Adrenal gland (tissue), 12 donors: ENCODE measurements around the gene ARID5B. TPM values are rescaled to one million over a fixed set of nuclear protein-coding genes. Genes with fewer than 3 reads are reported as not detected.

Experiments used
- DNase-seq, 7 donors: peaks; one replicate each; pipeline ENCODE4 v3.0.0-alpha.2; 2019 to 2020
- H3K27ac ChIP-seq, 5 donors: fragments of 200-600 bp; sonication (generic) in 4 of 5; 1 replicate in 3 of 5; 2 replicates in 2 of 5; pipeline versions ENCODE4 v1.5.1 to v1.8.0; 2016 to 2020; ENCODE audit warnings: mild to moderate bottlenecking in 1 of 5
- H3K27me3 ChIP-seq: fragments of 200-600 bp; 2 replicates; pipeline ENCODE4 v1.8.0; 2021
- H3K36me3 ChIP-seq, 2 donors: fragments of 200-600 bp; replicated peaks in 1 of 2; 1 replicate in 1 of 2; 2 replicates in 1 of 2; pipeline versions ENCODE4 v1.5.1 to v1.8.0; 2018 to 2022
- H3K4me1 ChIP-seq, 2 donors: fragments of 200-600 bp; replicated peaks in 1 of 2; 1 replicate in 1 of 2; 2 replicates in 1 of 2; pipeline versions ENCODE4 v1.5.1 to v1.8.0; 2018 to 2021
- H3K4me3 ChIP-seq, 4 donors: fragments of 200-600 bp; sonication (generic) in 3 of 4; one replicate each; pipeline ENCODE4 v1.5.1; 2016 to 2018
- H3K9me3 ChIP-seq, 3 donors: fragments of 200-600 bp; sonication (generic) in 1 of 3; replicated peaks in 1 of 3; 1 replicate in 2 of 3; 2 replicates in 1 of 3; pipeline versions ENCODE4 v1.5.1 to v1.8.0; 2016 to 2021
- CTCF ChIP-seq, 6 experiments: fragments of 450-650 bp in 4 of 6; fragments of 200-600 bp in 2 of 6; sonication (generic) in 1 of 6; IDR thresholded peaks; 1 replicate in 5 of 6; 2 replicates in 1 of 6; pipeline versions ENCODE4 v1.5.1 to v1.8.0; 2016 to 2021; ENCODE audit warnings: antibody characterized with exemption in 6 of 6, mild to moderate bottlenecking in 2 of 6, moderate library complexity in 1 of 6
- POLR2A ChIP-seq, 2 donors: fragments of 450-650 bp; IDR thresholded peaks; one replicate each; pipeline ENCODE4 v1.6.1; 2017; ENCODE audit warnings: antibody characterized with exemption in 2 of 2, mild to moderate bottlenecking in 2 of 2, moderate library complexity in 1 of 2
- WGBS, 4 donors: extraction: QIAGEN DNeasy Blood & Tissue Kit in 2 of 4; methylation state at CpG; one replicate each; pipeline versions ENCODE4 v1.1.5 to v1.1.7; 2013 to 2017; 5-methylcytosine and 5-hydroxymethylcytosine counted together
- intact Hi-C, 2 donors: fragments of 100-400 bp; cut with DNase I; formaldehyde crosslinking; loops; one replicate each; pipeline versions ENCODE4 v1.14.1 to v1.15.0; 2022 to 2023
- polyA plus RNA-seq, 3 donors: library from polyadenylated mRNA; stranded (reverse); fragments of 200-250 nt in 2 of 3; fragments of 350-450 nt in 1 of 3; fragmentation: Illumina TruSeq in 1 of 3; extraction: RNeasy Lipid Tissue Mini Kit (QIAGEN cat#74804) in 1 of 3; gene quantifications; one replicate each; pipeline ENCODE4 v1.2.3, GENCODE V29; 2013 to 2014
- total RNA-seq, 9 donors: library from RNA; depleted of rRNA in 4 of 9; stranded (reverse); fragments of >200 nt in 4 of 9; fragments of 120-200 nt in 1 of 9; fragmentation: NEBNext Ultra II Directional in 1 of 9; extraction: Animal tissue kit (Norgen Biotek cat#: 25700) in 1 of 9; gene quantifications; one replicate each; pipeline versions ENCODE4 v1.1.0 to v1.2.4, GENCODE V29; 2013 to 2023
- donor health status: healthy with polysubstance abuse.
- donor health status: Bipolar disorder and iron deficiency.
- donor health status: DM: yes; HTN: yes; CAD: no.
- donor health status: DM: no; HTN: no; CAD: no.
- donor health status: DM: no; HTN: no; CAD: no.
- donor health status: DM: yes; HTN: yes; CAD: no.

Gene ARID5B
- total and polyA plus RNA-seq, 12 donors, result 5.7 to 42.4 (median 23.8) TPM

- Histone ChIP-seq H3K36me3 (no peaks in the 10 kb centered on the region), H3K27ac (no peak overlapping the region), H3K27me3 (no peaks in the 10 kb centered on the region), H3K4me3 (no peak overlapping the region), H3K4me1 (peaks cover 11 to 39% of the 10 kb centered on the region in 2 donors), H3K9me3 (no peaks in the 10 kb centered on the region)
- TF ChIP-seq CTCF (IDR thresholded peaks at IDR 0.05) (no peak), POLR2A (IDR thresholded peaks at IDR 0.05) (no peak)
- intact Hi-C loops, result no loop called here
- DNase-seq, result no peak
- WGBS, 4 donors, result 86 to 91% (median 88%) methylated on average over 5 of the region's 5 CpGs
These were observed 120.7 kb downstream of the ARID5B start for GRCh38 chr10:62021978-62022802.

GRCh38 chr10:62022830-62023229 lies 121.3 kb downstream of the ARID5B start:
- Histone ChIP-seq H3K9me3 (no peaks in the 10 kb centered on the region), H3K36me3 (no peaks in the 10 kb centered on the region), H3K4me1 (peaks cover 4 to 32% of the 10 kb centered on the region in 2 donors), H3K4me3 (no peak overlapping the region), H3K27ac (no peak overlapping the region), H3K27me3 (no peaks in the 10 kb centered on the region)
- TF ChIP-seq POLR2A (IDR thresholded peaks at IDR 0.05) (no peak), CTCF (IDR thresholded peaks at IDR 0.05) (no peak)
- 75 to 84% (median 78%) methylated on average over 6 of the region's 6 CpGs for WGBS, 4 donors
- intact Hi-C loops, result no loop called here
- no peak for DNase-seq

- intact Hi-C loops, result no loop called here
- Histone ChIP-seq H3K4me3 (no peak overlapping the region), H3K9me3 (no peaks in the 10 kb centered on the region), H3K4me1 (peaks cover 0 to 29% of the 10 kb centered on the region in 2 donors), H3K36me3 (no peaks in the 10 kb centered on the region), H3K27ac (no peak overlapping the region), H3K27me3 (no peaks in the 10 kb centered on the region)
- TF ChIP-seq POLR2A (IDR thresholded peaks at IDR 0.05), result no peak
- TF ChIP-seq CTCF (IDR thresholded peaks at IDR 0.05), result no peak
- 86 to 95% (median 92%) methylated on average over 1 of the region's 1 CpG for WGBS, 4 donors
- no peak for DNase-seq
These were observed 121.8 kb downstream of the ARID5B start for GRCh38 chr10:62023329-62023728.

GRCh38 chr10:62024026-62024701 lies 122.7 kb downstream of the ARID5B start:
- WGBS, 4 donors, result 44 to 53% (median 47%) methylated on average over 4 of the region's 4 CpGs
- Histone ChIP-seq H3K36me3 (no peaks in the 10 kb centered on the region), H3K27ac (no peak overlapping the region), H3K4me3 (no peak overlapping the region), H3K9me3 (no peaks in the 10 kb centered on the region), H3K4me1 (peaks cover 0 to 29% of the 10 kb centered on the region in 2 donors), H3K27me3 (no peaks in the 10 kb centered on the region)
- no peak for DNase-seq
- intact Hi-C loops, result no loop called here
- TF ChIP-seq CTCF (IDR thresholded peaks at IDR 0.05) (no peak), POLR2A (IDR thresholded peaks at IDR 0.05) (no peak)
